Adrenal gland (tissue), 12 donors: ENCODE measurements around the gene SLC6A12. TPM values are rescaled to one million over a fixed set of nuclear protein-coding genes. Genes with fewer than 3 reads are reported as not detected.

ENCODE experiments used
- DNase-seq, 7 donors: peaks; one replicate each; pipeline ENCODE4 v3.0.0-alpha.2; 2019 to 2020
- H3K27ac ChIP-seq, 5 donors: fragments of 200-600 bp; sonication (generic) in 4 of 5; 1 replicate in 3 of 5; 2 replicates in 2 of 5; pipeline versions ENCODE4 v1.5.1 to v1.8.0; 2016 to 2020; ENCODE audit warnings: mild to moderate bottlenecking in 1 of 5
- H3K27me3 ChIP-seq: fragments of 200-600 bp; 2 replicates; pipeline ENCODE4 v1.8.0; 2021
- H3K36me3 ChIP-seq, 2 donors: fragments of 200-600 bp; replicated peaks in 1 of 2; 1 replicate in 1 of 2; 2 replicates in 1 of 2; pipeline versions ENCODE4 v1.5.1 to v1.8.0; 2018 to 2022
- H3K4me1 ChIP-seq, 2 donors: fragments of 200-600 bp; replicated peaks in 1 of 2; 1 replicate in 1 of 2; 2 replicates in 1 of 2; pipeline versions ENCODE4 v1.5.1 to v1.8.0; 2018 to 2021
- H3K4me3 ChIP-seq, 4 donors: fragments of 200-600 bp; sonication (generic) in 3 of 4; one replicate each; pipeline ENCODE4 v1.5.1; 2016 to 2018
- H3K9me3 ChIP-seq, 3 donors: fragments of 200-600 bp; sonication (generic) in 1 of 3; replicated peaks in 1 of 3; 1 replicate in 2 of 3; 2 replicates in 1 of 3; pipeline versions ENCODE4 v1.5.1 to v1.8.0; 2016 to 2021
- POLR2A ChIP-seq, 2 donors: fragments of 450-650 bp; IDR thresholded peaks; one replicate each; pipeline ENCODE4 v1.6.1; 2017; ENCODE audit warnings: antibody characterized with exemption in 2 of 2, mild to moderate bottlenecking in 2 of 2, moderate library complexity in 1 of 2
- WGBS, 4 donors: extraction: QIAGEN DNeasy Blood & Tissue Kit in 2 of 4; methylation state at CpG; one replicate each; pipeline versions ENCODE4 v1.1.5 to v1.1.7; 2013 to 2017; 5-methylcytosine and 5-hydroxymethylcytosine counted together
- intact Hi-C, 2 donors: fragments of 100-400 bp; cut with DNase I; formaldehyde crosslinking; loops; one replicate each; pipeline versions ENCODE4 v1.14.1 to v1.15.0; 2022 to 2023
- polyA plus RNA-seq, 3 donors: library from polyadenylated mRNA; stranded (reverse); fragments of 200-250 nt in 2 of 3; fragments of 350-450 nt in 1 of 3; fragmentation: Illumina TruSeq in 1 of 3; extraction: RNeasy Lipid Tissue Mini Kit (QIAGEN cat#74804) in 1 of 3; gene quantifications; one replicate each; pipeline ENCODE4 v1.2.3, GENCODE V29; 2013 to 2014
- total RNA-seq, 9 donors: library from RNA; depleted of rRNA in 4 of 9; stranded (reverse); fragments of >200 nt in 4 of 9; fragments of 120-200 nt in 1 of 9; fragmentation: NEBNext Ultra II Directional in 1 of 9; extraction: Animal tissue kit (Norgen Biotek cat#: 25700) in 1 of 9; gene quantifications; one replicate each; pipeline versions ENCODE4 v1.1.0 to v1.2.4, GENCODE V29; 2013 to 2023
- TF ChIP-seq, protein P1 (sequence below), 6 experiments: fragments of 450-650 bp in 4 of 6; fragments of 200-600 bp in 2 of 6; sonication (generic) in 1 of 6; IDR thresholded peaks; 1 replicate in 5 of 6; 2 replicates in 1 of 6; pipeline versions ENCODE4 v1.5.1 to v1.8.0; 2016 to 2021; ENCODE audit warnings: antibody characterized with exemption in 6 of 6, mild to moderate bottlenecking in 2 of 6, moderate library complexity in 1 of 6
- donor health status: healthy with polysubstance abuse.
- donor health status: Bipolar disorder and iron deficiency.
- donor health status: DM: yes; HTN: yes; CAD: no.
- donor health status: DM: no; HTN: no; CAD: no.
- donor health status: DM: no; HTN: no; CAD: no.
- donor health status: DM: yes; HTN: yes; CAD: no.

The SLC6A12 gene
- total and polyA plus RNA-seq, 12 donors = 0.33 to 4.3 (median 1.4) TPM

DNA sequence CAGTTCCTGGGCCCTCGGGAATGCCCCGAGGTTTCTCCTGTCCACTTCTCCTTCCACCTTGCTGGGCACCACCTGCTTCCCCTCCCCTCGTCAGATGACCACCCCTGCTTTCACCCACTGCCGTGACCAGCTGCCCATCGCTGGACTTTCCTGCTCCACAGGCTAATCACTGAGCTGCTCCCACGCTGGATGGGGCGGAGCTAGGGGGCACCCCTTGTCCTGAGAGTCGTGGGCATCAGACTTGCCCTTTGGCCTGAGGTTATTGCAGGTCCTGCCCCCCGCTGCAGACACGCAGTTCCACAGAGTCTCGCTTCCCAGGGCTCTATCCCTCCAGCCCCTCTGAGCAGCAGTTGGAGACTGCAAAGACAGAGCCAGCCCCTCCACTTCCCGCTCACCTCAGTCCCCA, 427 bp downstream of the SLC6A12 start:
- 47 to 61% (median 56%) methylated on average over 6 to 12 of the region's 12 CpGs for whole genome bisulfite sequencing, 4 donors
- Histone ChIP-seq H3K9me3 (no peaks in the 10 kb centered on the region), H3K4me3 (no peak overlapping the region), H3K27me3 (no peaks in the 10 kb centered on the region), H3K27ac (no peak overlapping the region), H3K36me3 (no peaks in the 10 kb centered on the region), H3K4me1 (no peaks in the 10 kb centered on the region)
- DNase-seq = no peak
- TF ChIP-seq POLR2A (IDR thresholded peaks at IDR 0.05) = no peak
- TF ChIP-seq, protein P1, sequence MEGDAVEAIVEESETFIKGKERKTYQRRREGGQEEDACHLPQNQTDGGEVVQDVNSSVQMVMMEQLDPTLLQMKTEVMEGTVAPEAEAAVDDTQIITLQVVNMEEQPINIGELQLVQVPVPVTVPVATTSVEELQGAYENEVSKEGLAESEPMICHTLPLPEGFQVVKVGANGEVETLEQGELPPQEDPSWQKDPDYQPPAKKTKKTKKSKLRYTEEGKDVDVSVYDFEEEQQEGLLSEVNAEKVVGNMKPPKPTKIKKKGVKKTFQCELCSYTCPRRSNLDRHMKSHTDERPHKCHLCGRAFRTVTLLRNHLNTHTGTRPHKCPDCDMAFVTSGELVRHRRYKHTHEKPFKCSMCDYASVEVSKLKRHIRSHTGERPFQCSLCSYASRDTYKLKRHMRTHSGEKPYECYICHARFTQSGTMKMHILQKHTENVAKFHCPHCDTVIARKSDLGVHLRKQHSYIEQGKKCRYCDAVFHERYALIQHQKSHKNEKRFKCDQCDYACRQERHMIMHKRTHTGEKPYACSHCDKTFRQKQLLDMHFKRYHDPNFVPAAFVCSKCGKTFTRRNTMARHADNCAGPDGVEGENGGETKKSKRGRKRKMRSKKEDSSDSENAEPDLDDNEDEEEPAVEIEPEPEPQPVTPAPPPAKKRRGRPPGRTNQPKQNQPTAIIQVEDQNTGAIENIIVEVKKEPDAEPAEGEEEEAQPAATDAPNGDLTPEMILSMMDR (IDR thresholded peaks at IDR 0.05) = no peak
- intact Hi-C loops = no loop called here

DNA sequence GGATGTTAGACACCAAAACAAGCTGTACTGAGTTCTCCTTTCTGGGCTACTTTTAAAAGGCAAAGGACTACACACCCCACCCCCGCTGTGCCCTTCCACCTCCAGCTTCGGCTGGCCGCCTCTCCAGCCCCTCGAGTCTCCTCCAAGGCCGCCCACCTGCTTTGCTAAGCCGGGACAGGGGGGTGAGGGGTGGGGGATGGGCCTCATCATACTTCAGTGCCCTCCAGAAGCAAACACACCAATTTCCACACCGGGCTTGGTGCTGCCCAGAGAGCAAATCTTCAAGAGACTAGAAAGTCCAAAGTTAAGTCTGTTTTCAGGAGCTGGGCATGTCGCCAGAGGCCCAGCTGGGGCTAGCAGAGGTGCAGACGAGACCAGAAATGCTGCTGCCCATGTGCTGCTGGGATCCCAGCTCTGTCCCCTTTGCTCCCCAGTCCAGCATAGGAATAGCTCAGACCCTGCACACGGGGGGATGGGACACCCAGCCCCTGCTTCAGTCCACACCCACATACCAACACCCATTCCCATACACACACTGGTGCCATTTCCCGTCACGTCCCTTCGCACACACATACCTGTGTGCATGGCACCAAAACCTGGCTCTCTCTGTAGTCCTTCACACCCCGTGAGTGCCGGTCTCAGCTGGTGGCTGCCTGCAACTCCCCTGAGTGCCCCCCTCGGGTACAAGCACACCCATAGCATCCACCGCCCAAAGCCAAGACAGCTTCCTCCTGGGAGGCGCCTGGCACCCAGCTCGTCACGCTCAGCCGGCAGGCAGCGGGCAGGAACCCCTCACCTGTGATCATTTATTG, 1.0 kb downstream of the SLC6A12 start:
- intact Hi-C loops = no loop called here
- no peak for TF ChIP-seq POLR2A (IDR thresholded peaks at IDR 0.05)
- TF ChIP-seq, protein P1 (IDR thresholded peaks at IDR 0.05) = no peak
- peak overlapping the region in 1 of 5 donors; percentile 49 for H3K27ac ChIP-seq
- peak in 1 of 7 donors; percentile 18 for DNase-seq
- no peaks in the 10 kb centered on the region for H3K27me3 ChIP-seq
- WGBS, 4 donors = 49 to 60% (median 52%) methylated on average over 19 to 22 of the region's 22 CpGs
- H3K4me1 ChIP-seq = no peaks in the 10 kb centered on the region
- peak overlapping the region in 1 of 4 donors; percentile 0 for H3K4me3 ChIP-seq
- no peaks in the 10 kb centered on the region for H3K36me3 ChIP-seq
- no peaks in the 10 kb centered on the region for H3K9me3 ChIP-seq

DNA sequence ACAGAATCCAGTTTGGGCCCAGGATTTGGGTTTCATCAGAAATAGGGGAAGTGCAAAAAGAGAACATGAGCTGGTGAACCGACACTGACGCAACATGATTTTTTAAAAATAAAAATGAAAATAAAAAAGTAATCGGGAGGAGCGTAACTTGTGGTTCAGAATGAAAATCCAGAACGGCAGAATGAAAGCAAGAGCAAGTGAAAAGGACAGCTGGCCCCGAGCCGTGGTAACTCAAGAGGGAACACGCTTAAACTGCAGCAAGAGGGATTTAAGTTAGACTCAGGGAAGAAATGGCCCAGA, 1.6 kb downstream of the SLC6A12 start:
- no peak for DNase-seq
- H3K27ac ChIP-seq = peak overlapping the region in 1 of 5 donors; percentile 52
- 63 to 77% (median 71%) methylated on average over 8 of the region's 8 CpGs for WGBS, 4 donors
- no peak for TF ChIP-seq POLR2A (IDR thresholded peaks at IDR 0.05)
- TF ChIP-seq, protein P1 (IDR thresholded peaks at IDR 0.05) = no peak
- peak overlapping the region in 1 of 4 donors; percentile 0 for H3K4me3 ChIP-seq
- H3K27me3 ChIP-seq = no peaks in the 10 kb centered on the region
- no peaks in the 10 kb centered on the region for H3K36me3 ChIP-seq
- H3K9me3 ChIP-seq = no peaks in the 10 kb centered on the region
- intact Hi-C loops = no loop called here
- H3K4me1 ChIP-seq = no peaks in the 10 kb centered on the region

DNA sequence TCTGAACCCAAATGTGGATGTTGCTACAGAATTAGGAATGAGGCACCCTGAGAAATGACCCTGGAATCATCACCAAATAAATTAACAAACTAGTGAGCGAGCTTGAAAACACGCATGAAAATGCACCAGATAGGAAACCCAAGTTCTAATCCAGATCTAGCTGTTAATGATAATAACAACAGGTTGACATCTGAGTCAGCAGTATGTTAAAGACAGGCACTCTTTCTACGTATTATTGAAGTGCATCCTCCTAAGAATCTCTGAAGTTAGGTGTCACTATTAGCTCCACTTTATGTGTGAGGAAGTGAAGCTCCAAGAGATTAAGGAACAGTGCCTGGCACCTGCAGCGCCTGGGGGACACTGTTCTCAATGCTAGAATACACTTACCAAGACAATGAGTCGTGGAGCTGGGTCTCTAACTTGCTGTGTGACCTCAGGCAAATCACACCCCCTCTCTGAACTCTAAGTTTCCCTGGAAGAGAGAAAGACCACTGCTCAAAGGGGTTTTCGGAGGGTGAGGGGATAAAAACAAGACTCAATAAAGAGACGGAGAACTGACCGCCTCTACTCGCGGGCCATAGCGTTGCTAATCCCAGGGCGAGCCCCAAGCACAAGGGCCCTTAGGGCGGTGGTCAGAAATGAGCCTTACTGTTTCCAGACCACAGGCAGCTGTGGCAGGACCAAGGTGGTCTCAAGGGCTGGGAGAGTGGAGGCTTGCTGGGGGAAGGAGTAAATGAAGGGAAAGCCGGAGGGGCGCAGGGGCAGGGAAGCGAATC, 2.1 kb downstream of the SLC6A12 start:
- Histone ChIP-seq H3K4me3 (no peak overlapping the region), H3K36me3 (no peaks in the 10 kb centered on the region), H3K27me3 (peaks cover under 1% of the 10 kb centered on the region), H3K4me1 (no peaks in the 10 kb centered on the region), H3K9me3 (no peaks in the 10 kb centered on the region), H3K27ac (peak overlapping the region in 1 of 5 donors; percentile 52)
- intact Hi-C loops = no loop called here
- no peak for TF ChIP-seq POLR2A (IDR thresholded peaks at IDR 0.05)
- TF ChIP-seq, protein P1 (IDR thresholded peaks at IDR 0.05) = no peak
- 81 to 86% (median 84%) methylated on average over 16 of the region's 16 CpGs for WGBS, 4 donors
- no peak for DNase-seq
